Fibroblast of peridontal ligament (primary cell): ENCODE measurements around the gene CYP3A5.
A peak's percentile ranks its signal among the peaks of the same experiment; 100 is the strongest.
"Not testable (repeated sequence)": the region's sequence is repeated elsewhere in the genome, so short reads cannot be mapped to it uniquely, and the experiment has no call there.

ENCODE experiments used
- DNase-seq: peaks from one replicate; pipeline ENCODE4 v3.0.0-alpha.2; 2010; ENCODE audit errors: extremely low read depth

Gene CYP3A5

DNA sequence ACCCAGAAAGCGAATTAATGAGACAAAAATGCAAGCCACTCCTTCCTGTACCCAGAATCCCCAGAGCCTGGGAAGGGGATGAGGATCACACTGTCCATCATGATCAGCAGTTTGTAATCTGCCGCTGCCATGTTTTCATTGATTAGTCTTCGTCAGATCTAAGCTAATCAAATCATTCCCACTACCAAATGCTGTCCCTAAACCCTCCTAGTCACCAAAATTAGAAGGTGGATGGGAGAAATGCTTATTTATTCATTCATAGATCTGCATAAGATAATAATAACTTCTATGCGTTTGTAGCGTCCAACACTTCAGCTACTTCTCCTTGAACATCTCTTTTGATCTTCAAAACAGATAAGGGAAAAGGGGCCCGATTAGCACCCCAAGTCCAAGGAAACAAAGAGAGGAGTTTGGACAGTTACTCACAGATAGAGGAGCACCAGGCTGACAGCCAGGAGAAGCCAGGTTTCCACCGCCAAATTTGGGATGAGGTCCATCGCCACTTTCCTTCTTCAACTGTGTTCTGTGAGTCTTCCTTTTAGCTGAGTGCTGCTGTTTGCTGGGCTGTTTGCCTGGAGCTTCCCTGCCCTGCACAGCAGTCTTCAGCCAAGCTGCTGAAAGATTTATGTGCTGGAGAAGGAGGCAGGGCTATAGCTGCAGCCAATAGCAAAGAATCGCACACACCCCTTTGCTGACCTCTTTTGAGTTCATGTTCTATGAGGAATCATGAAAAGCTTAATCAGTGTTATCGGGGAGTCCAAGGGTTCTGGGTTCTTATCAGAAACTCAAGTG, at the start of gene CYP3A5:
CYP3A5 (minus strand) TSS at position 597 of the 792 bp plus-strand sequence; CDS start at position 497, 100 bp downstream.
- no peak for DNase-seq

DNA sequence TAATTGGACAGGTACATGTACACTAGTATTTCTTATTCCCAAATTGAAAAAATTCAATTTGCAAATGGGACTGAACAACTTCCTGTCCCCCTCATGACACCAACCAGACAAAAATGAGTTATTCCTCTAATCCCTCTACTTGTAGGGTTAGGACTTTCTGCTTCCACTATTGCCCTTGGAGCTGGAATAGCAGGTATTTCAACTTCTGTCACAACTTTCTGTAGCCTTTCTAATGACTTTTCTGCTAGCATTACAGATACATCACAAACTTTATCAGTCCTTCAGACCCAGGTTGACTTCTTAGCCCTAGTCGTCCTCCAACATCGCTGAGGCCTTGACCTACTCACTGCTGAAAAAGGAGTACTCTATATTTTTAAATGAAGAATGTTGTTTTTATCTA, 48.8 kb upstream of the CYP3A5 start:
- no peak for DNase-seq

DNA sequence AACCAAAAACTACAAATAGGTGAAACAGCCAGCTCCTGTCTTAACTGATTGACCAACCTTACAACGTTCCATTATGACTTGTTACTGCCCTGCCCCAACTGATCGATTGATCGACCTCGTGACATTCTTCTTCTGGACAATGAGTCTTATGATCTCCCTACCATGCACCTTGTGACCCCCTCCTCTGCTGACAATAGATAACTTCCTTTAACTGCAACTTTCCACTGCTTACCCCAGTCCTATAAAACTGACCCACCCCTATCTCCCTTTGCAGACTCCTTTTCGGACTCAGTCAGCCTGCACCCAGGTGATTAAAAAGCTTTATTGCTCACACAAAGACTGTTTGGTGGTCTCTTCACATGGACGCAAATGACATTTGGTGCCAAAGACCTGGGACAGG, 43.4 kb upstream of the CYP3A5 start:
- DNase-seq, result not testable (repeated sequence)

DNA sequence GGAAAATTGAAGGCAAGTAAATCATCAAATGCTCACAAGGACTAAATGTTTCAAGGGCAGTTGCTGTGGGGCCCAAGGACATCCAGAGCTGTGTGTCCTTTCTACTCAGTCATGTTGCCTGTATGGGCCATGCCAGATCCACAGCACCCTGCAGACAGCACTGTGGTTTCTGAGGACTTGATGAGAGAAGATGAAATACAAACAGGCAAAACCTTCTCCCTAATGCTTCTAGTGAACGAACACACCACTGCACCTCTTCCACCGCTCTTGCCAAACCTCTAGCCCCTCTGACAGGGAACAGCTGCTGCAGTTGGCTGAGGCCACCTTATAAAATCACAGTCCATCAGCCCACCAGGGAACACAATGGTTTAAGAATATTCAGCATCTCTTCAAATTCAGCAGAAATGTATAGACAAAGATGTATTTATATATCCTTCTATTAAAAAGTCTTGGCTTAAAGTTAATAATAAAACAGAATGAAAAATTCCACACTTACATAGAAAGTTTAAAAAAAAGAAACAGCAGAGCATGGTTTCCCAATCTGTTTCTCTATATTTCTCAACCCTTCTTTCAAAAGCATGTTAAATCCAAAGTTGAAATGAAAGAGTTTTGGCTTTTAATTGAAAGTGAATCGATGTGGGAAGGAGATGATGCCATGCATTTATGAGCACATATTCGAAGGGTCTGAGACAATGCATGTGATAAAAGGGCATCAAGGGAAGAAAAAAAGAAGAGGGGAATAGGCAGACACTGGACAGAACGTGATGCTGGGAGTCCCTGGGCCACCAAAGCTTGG, 41.2 kb upstream of the CYP3A5 start:
- no peak for DNase-seq

DNA sequence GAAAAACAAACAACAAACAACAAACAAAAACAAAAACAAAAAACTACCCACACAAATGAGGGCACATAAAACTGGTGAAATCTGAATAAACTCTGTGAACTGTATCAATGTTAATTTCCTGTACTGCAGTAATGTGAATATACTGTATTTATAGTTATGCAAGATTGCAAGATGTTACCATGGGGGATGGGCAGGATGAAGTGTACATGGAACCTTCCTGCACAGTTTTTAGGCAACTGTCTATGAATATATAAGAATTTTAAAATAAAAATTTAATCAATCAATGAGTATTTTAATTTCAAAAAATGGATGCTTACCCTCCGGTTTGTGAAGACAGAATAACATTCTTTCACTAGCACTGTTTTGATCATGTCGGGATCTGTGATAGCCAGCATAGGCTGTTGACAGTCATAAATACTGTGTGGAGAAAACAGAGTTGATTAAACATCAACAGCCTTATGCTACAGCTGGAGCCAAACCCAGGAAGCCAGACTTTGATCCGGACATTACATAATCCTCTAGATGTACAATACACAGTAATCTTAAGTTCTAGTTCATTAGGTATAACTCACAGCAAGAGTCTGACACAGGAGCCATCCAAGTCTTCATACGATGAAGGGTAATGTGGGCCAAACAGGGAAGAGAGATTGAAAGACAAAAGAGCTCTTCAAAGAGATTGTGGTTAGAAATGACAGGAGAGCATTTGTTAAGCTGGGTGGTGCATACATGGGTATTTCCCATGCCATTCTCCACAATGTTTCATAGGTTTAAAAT, 40.4 kb upstream of the CYP3A5 start:
- no peak for DNase-seq

DNA sequence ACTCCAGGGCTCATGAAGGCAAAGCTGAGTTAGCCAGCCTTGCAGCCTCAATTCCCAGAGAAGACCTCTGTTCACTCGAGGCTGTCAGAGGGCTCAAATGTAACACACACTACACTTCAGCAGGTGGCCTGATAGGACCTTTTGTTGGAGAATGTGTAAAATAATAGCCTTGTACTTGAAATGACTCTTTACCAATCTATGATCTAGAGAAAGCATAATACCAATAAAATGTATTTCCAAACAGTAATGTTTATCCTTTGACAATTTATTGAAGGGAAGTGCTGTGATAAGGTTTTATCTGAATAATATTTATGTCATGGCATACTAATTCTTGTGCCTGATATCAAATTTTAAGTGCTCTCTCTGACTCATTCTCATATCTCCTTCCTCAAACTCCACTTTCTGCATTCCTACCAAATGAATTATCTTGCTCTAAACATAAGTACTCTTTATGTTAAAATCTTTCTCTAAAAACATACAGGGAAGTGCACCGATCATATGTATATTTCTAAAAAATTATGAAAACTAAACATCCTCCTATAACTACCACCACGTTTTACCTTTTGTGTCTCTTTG, 34.3 kb upstream of the CYP3A5 start:
- DNase-seq, result no peak

DNA sequence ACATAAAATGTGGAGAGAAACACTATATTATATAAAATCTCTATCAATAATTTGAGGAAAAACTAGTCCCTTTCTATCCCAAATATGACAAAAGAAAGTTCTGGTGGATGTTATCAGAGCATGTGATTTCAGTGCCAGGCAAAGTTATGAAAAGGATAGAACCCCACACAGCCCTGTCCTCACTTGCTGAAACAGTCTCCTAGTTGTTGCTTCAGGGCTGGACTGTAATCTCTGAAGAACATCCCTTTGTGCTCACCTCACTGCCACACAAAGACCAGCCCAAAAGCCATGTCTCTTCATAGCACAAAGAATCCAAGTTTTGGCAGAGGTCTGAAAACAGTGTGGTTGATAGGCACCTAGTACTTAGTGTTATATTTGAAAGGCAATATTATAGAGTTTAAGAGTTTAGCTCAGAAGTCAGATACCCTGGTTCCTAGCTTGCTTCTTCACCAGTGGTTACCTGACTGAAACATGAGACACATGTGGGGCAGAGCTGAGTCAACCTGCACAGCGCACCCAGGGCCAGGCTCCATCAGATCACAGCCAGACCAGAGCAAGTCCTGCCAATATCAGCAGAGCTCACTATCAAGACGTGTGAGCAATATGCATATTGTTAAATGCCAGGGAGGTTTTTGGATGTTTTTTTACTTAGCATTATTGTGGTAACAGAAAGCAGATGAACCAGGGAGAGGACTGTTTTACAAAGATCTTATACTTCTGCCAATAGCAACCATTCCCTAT, 30.2 kb upstream of the CYP3A5 start:
- no peak for DNase-seq

DNA sequence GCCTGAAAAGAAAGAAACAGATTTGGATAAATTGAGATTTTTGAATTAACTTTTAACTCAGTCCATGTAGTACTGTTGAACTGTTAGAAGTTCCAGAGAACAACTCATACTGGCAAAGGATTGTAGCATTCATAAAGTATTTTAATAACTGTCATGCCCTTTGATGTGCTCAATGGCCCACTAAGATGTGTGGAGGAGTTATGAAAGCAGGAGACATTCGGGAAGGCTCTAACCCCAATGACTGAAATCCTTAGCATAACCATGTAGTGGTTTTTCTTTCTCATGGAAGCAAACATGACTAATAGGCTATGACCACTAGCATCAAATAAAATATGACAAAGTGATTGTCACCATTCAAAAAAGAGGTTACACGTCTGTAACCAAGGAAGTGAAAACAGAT, 29.5 kb upstream of the CYP3A5 start:
- DNase-seq, result no peak

DNA sequence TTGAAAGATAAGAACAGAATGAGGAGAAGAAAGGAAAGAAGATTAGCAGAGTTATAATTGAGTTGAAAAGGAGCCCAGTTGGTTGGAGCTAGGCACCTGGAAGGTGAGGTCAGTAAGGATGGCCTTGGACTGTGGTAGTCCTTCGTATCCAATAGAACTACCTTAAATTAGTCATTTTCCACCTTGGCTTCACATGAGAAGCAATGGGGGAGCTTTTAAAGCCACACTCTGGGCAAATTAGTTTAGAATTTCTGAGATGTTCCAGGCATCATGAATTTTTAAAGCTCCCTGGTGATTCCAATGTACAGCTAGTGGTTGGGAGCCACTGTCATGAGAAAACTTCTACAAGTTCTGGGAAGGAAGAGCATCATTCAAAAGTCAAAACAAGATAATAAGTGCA, 27.3 kb upstream of the CYP3A5 start:
- DNase-seq, result peak; percentile 25

DNA sequence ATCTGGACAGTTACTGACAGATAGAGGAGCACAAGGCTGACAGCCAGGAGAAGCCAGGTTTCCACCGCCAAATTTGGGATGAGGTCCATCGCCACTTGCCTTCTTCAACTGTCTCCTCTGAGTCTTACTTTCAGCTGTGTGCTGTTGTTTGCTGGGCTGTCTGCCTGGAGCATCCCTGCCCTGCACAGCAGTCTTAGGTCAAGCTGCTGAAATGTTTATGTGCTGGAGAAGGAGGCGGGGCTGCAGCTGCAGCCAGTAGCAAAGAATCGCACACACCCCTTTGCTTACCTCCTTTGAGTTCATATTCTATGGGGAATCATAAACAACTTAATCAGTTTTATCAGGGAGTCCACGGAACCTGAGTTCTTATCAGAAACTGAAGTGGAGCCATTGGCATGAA, 20.1 kb upstream of the CYP3A5 start:
- no peak for DNase-seq

DNA sequence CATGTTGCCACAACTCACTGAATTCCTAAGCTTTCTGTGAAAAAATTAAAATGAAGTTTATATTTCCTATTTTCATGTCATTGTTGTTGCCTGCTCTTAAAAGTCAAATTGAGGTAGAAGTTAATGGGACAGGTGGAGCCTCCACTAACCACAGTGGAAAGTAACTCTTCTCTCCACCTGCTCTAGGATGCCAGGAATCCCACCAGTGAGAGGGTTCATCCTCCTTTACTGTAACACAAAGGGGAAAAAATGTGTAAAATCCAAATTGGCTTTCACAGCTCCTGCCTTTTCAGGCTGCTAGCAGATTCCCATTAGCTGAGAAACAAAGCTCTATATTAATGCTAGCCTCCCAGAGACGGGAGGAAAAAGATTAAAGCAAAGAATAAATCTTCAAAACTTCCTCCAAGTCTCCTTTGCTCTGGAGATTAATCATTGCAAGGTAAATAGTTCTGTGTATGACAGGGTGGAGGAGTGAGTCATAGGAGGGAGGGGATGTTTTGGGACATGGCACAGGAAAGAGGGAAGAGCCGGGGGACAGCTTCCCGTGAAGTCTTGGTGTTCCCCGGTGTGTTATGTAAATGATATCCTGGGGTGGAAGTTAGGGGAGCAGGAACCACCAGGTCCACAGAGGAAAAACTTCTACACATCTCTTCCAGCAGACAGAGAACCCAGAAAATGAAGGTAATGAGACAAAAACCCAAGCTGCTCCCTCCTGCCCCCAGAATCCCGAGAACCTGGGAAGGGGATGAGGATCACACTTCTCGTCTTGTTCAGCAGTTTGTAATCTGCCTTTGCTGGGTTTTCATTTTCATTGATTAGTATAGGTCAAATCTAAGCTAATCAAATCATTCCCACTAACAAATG, 19.3 kb upstream of the CYP3A5 start:
- not testable (repeated sequence) for DNase-seq

DNA sequence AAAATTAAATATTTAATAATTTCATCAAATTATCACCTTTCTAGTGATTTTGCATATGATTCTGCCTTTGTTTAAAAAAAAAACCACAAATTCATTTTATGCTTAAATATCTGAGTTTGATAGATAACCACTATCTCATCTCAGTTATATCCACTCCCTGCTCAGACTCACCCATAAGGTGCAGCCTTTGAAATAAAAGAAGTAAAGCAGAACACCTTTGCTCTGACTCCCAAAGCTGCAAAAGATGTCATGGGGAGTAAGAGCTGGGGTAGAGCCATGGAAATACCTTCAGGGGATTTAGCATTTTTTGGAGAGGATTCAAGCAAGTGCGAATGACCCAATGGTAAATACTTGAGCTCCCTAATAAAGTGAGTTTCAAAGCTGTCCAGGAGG, 15.1 kb upstream of the CYP3A5 start:
- no peak for DNase-seq

DNA sequence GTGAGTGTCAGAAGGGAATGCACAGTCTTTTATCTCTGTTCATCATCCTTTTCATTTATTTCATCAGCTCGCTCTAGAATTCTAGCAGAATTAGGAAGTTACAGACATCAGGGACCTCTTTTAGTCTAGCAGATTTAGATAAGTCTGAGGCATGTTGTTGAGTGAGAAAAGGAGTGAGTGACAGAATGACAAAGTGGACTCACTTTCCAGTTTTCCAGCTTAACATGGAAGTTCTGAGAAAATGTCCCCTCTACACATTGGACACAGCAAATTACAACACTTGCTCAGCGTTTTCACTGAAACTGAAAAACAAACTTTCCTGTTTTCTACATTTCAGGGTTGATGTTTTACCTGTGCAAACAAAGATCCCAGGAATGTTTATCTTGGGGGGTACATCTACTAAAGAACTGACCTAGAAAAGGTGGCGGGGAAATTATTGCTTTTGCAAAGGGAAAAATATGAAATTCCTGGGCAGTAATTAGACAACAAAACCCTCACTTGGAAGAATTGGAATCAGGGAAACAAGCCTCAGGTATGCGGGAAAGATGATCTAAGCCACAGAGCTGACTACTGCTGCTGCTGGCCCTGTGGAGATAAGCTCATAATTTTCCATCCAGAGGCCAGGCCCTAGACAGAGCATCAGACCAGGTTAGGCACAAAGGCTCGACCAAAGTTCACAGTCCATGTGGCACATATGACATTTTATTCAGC, 14.6 kb upstream of the CYP3A5 start:
- DNase-seq, result no peak

DNA sequence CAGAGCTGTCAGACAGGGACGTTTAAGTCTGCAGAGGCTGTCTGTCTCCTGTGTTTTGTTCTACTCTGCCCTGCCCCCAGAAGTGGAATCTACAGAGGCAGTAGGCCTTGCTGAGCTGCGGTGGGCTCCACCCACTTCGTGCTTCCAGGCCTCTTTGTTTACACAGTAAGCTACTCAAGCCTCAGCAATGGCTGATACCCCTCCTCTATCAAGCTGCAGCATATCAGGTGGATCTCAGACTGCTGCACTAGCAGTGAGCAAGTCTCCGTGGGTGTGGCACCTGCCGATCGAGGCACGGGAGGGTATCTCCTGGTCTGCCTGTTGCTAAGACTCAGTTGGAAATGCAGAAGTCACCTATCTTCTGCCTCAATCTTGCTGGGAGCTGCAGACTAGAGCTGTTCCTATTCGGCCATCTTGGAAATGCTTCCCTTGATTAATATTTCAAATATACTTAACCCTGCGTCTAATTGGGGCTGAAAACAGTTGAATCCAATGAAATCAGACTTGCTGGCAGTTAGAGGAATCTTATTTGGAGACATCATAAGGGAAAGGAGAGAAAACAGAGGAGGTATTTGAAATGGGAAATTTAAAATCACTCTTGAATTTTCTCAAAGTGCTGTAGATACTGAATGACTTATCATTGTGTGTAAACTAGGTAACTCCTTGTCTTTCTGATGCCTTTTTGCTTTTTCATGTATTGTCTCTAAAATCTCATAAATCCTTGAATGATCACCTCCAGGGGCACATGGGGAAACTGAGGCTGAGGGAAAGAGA, 13.8 kb upstream of the CYP3A5 start:
- DNase-seq, result no peak

DNA sequence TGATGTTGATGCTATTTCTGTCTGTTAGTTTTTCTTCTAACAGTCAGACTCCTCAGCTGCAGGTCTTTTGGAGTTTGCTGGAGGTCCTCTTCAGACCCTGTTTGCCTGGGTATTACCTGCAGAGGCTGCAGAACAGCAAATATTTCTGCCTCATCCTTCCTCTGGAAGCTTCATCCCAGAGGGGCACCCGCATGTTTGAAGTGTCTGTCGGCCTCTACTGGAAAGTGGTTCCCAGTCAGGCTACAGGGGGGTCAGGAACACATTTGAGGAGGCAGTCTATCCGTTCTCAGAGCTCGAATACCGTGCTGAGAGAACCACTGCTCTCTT, 13.3 kb upstream of the CYP3A5 start:
- DNase-seq, result no peak

DNA sequence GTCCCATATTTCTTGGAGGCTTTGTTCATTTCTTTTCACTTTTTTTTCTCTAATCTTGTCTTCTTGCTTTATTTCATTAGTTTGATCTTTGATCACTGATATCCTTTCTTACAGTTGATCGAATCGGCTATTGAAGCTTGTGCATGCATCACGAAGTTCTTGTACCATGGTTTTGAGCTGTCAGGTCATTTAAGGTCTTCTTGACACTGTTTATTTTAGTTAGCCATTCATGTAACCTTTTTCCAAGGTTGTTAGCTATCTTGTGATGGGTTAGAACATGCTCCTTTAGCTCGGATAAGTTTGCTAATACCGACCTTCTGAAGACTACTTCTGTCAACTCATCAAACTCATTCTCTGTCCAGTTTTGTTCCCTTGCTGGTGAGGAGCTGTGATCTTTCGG, 12.8 kb upstream of the CYP3A5 start:
- not testable (repeated sequence) for DNase-seq

DNA sequence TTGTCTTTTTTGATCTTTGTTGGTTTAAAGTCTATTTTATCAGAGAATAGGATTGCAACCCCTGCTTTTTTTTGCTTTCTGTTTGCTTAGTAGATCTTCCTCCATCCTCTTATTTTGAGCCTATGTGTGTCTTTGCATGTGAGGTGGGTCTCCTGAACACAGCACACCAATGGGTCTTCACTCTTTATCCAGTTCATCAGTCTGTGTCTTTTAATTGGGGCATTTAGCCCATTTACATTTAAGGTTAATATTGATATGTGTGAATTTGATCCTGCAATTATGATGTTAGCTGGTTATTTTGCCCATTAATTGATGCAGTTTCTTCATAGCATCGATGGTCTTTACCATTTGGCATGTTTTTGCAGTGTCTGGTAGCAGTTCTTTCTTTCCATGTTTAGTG, 11.9 kb upstream of the CYP3A5 start:
- not testable (repeated sequence) for DNase-seq

DNA sequence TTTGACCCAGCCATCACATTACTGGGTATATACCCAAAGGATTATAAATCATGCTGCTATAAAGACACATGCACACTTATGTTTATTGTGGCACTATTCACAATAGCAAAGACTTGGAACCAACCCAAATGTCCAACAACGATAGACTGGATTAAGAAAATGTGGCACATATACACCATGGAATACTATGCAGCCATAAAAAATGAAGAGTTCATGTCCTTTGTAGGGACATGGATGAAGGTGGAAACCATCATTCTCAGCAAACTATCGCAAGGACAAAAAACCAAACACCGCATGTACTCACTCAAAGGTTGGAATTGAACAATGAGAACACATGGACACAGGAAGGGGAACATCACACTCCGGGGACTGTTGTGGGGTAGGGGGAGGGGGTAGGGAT, 11.1 kb upstream of the CYP3A5 start:
- not testable (repeated sequence) for DNase-seq
